Suprapubic skin (tissue), 4 donors: ENCODE measurements around the gene ACAA2. TPM values are rescaled to one million over a fixed set of nuclear protein-coding genes. Genes with fewer than 3 reads are reported as not detected.

Source experiments
- DNase-seq, 2 donors: peaks; one replicate each; pipeline ENCODE4 v3.0.0-alpha.2; 2019; ENCODE audit warnings: low spot score in 2 of 2
- H3K27ac ChIP-seq: fragments of 200-600 bp; sonication (generic); one replicate; pipeline ENCODE4 v1.5.1; 2019
- H3K27me3 ChIP-seq: fragments of 200-600 bp; sonication (generic); one replicate; pipeline ENCODE4 v1.5.1; 2019
- H3K36me3 ChIP-seq: fragments of 200-600 bp; sonication (generic); one replicate; pipeline ENCODE4 v1.5.1; 2019
- H3K4me1 ChIP-seq: fragments of 200-600 bp; sonication (generic); one replicate; pipeline ENCODE4 v1.5.1; 2019
- H3K4me3 ChIP-seq: fragments of 200-600 bp; sonication (generic); one replicate; pipeline ENCODE4 v1.5.1; 2019; ENCODE audit warnings: mild to moderate bottlenecking
- H3K9me3 ChIP-seq: fragments of 200-600 bp; sonication (generic); one replicate; pipeline ENCODE4 v1.5.1; 2019
- CTCF ChIP-seq, 2 donors: fragments of 200-600 bp in 1 of 2; fragments of 450-650 bp in 1 of 2; sonication (generic) in 1 of 2; IDR thresholded peaks; one replicate each; pipeline ENCODE4 v1.5.1; 2016 to 2019; ENCODE audit warnings: antibody characterized with exemption in 2 of 2, mild to moderate bottlenecking in 1 of 2, moderate library complexity in 1 of 2
- EP300 ChIP-seq: sonication (generic); formaldehyde crosslinking; IDR thresholded peaks from one replicate; pipeline ENCODE4 v1.6.1; 2017; ENCODE audit warnings: antibody characterized with exemption
- POLR2A ChIP-seq, 2 donors: fragments of 450-650 bp; IDR thresholded peaks; one replicate each; pipeline ENCODE4 v1.6.1; 2017; ENCODE audit warnings: antibody characterized with exemption in 2 of 2, mild to moderate bottlenecking in 2 of 2, moderate library complexity in 2 of 2
- POLR2AphosphoS5 ChIP-seq, 3 donors: sonication (generic); formaldehyde crosslinking; IDR thresholded peaks; one replicate each; pipeline ENCODE4 v1.6.1; 2017; ENCODE audit warnings: antibody characterized with exemption in 3 of 3
- WGBS: methylation state at CpG from one replicate; pipeline ENCODE4 v1.1.5; 2018; 5-methylcytosine and 5-hydroxymethylcytosine counted together
- total RNA-seq, 4 donors: library from RNA; depleted of rRNA; stranded (reverse); fragments of >200 nt; gene quantifications; one replicate each; pipeline ENCODE4 v1.1.0, GENCODE V29; 2016

Gene ACAA2
- total RNA-seq, 4 donors from 2014 or later: 22.0 to 40.6 (median 27.9) TPM

- Histone ChIP-seq H3K36me3 (no peaks in the 10 kb centered on the region), H3K27ac (no peak overlapping the region), H3K4me3 (no peak overlapping the region), H3K27me3 (no peaks in the 10 kb centered on the region), H3K9me3 (no peaks in the 10 kb centered on the region), H3K4me1 (no peaks in the 10 kb centered on the region)
- TF ChIP-seq CTCF (IDR thresholded peaks at IDR 0.05) (no peak), EP300 (no peak), POLR2AphosphoS5 (IDR thresholded peaks at IDR 0.05) (no peak), POLR2A (IDR thresholded peaks at IDR 0.05) (no peak)
- WGBS: 73% methylated on average over 11 of the region's 11 CpGs
- no peak for DNase-seq
Observed at GRCh38 chr18:49767111-49768050, 46.0 kb downstream of the ACAA2 start.

- H3K27me3 ChIP-seq: no peaks in the 10 kb centered on the region
- no peak overlapping the region for H3K4me3 ChIP-seq
- no peak for TF ChIP-seq POLR2AphosphoS5 (IDR thresholded peaks at IDR 0.05)
- no peak for TF ChIP-seq CTCF (IDR thresholded peaks at IDR 0.05)
- TF ChIP-seq POLR2A (IDR thresholded peaks at IDR 0.05): no peak
- TF ChIP-seq EP300: no peak
- H3K4me1 ChIP-seq: no peaks in the 10 kb centered on the region
- no peak overlapping the region for H3K27ac ChIP-seq
- no peaks in the 10 kb centered on the region for H3K9me3 ChIP-seq
- no peaks in the 10 kb centered on the region for H3K36me3 ChIP-seq
- DNase-seq: no peak
- 83% methylated on average over 4 of the region's 4 CpGs for WGBS
Observed at GRCh38 chr18:49766646-49767045, 46.7 kb downstream of the ACAA2 start.

- Histone ChIP-seq H3K27ac (no peak overlapping the region), H3K4me1 (no peaks in the 10 kb centered on the region), H3K9me3 (no peaks in the 10 kb centered on the region), H3K4me3 (no peak overlapping the region), H3K36me3 (no peaks in the 10 kb centered on the region), H3K27me3 (no peaks in the 10 kb centered on the region)
- TF ChIP-seq POLR2A (IDR thresholded peaks at IDR 0.05) (no peak), POLR2AphosphoS5 (IDR thresholded peaks at IDR 0.05) (no peak), EP300 (no peak), CTCF (IDR thresholded peaks at IDR 0.05) (no peak)
- WGBS: 47% methylated on average over 3 of the region's 3 CpGs
- DNase-seq: no peak
Observed at GRCh38 chr18:49764032-49764431, 49.3 kb downstream of the ACAA2 start.

- DNase-seq: no peak
- Histone ChIP-seq H3K27me3 (no peaks in the 10 kb centered on the region), H3K4me1 (no peaks in the 10 kb centered on the region), H3K27ac (no peak overlapping the region), H3K4me3 (no peak overlapping the region), H3K36me3 (no peaks in the 10 kb centered on the region), H3K9me3 (no peaks in the 10 kb centered on the region)
- TF ChIP-seq CTCF (IDR thresholded peaks at IDR 0.05): no peak
- TF ChIP-seq POLR2AphosphoS5 (IDR thresholded peaks at IDR 0.05): no peak
- TF ChIP-seq POLR2A (IDR thresholded peaks at IDR 0.05): no peak
- TF ChIP-seq EP300: no peak
- 90% methylated on average over 2 of the region's 2 CpGs for whole genome bisulfite sequencing
Observed at GRCh38 chr18:49763590-49763989, 49.7 kb downstream of the ACAA2 start.

GRCh38 chr18:49762191-49763077 lies 50.9 kb downstream of the ACAA2 start:
- no peaks in the 10 kb centered on the region for H3K36me3 ChIP-seq
- WGBS: 94% methylated on average over 23 of the region's 35 CpGs
- peak in 1 of 2 donors; percentile 72 for DNase-seq
- H3K4me1 ChIP-seq: no peaks in the 10 kb centered on the region
- no peak overlapping the region for H3K27ac ChIP-seq
- no peak overlapping the region for H3K4me3 ChIP-seq
- no peaks in the 10 kb centered on the region for H3K9me3 ChIP-seq
- H3K27me3 ChIP-seq: no peaks in the 10 kb centered on the region
- TF ChIP-seq POLR2A (IDR thresholded peaks at IDR 0.05): no peak
